GM19395 (cell line): Measurements from ENCODE around the gene PIP4K2C.
"Not testable (repeated sequence)": the region's sequence is repeated elsewhere in the genome, so short reads cannot be mapped to it uniquely, and the experiment has no call there.

Source experiments
- ATAC-seq: cut with Tn5 transposase; IDR thresholded peaks from one replicate; pipeline ENCODE4 v1.9.1; 2021; ENCODE audit warnings: mild to moderate bottlenecking, moderate library complexity; ENCODE audit not compliant: unreplicated experiment

PIP4K2C gene

DNA sequence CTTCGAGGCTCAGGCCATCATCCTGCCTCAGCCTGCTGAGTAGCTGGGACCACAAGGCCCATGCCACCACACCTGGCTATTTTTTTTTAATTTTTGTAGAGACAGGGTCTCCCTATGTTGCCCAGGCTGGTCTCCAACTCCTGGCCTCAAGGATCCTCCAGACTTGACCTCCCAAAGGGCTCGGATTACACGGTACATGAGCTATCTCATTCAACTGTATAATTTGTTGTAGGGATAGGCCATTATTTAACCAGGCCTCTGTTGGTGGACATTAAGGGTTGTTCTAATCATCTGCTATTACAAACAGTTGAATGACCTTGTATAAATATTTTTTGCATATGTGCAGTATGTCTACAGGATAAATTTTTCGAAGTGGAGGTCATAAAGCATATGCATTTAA, 32.1 kb upstream of the PIP4K2C start:
- ATAC-seq: no peak

DNA sequence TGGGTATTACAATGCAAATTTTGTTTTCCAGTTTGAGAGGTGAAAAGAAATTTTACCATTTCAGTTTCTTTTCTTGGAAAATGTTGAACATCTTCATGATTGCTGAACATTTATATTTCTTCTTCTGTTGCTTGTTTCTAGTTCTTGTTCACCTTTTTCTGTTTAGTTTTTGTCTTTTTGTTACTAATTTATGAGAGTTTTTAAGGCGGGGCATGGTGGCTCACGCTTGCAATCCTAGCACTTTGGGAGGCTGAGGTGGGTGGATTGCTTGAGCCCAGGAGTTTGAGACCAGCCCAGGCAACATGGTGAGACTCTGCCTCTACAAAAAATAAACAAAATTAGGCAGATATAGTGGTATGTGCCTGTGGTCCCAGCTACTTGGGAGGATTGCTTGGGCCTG, 30.5 kb upstream of the PIP4K2C start:
- ATAC-seq: no peak

DNA sequence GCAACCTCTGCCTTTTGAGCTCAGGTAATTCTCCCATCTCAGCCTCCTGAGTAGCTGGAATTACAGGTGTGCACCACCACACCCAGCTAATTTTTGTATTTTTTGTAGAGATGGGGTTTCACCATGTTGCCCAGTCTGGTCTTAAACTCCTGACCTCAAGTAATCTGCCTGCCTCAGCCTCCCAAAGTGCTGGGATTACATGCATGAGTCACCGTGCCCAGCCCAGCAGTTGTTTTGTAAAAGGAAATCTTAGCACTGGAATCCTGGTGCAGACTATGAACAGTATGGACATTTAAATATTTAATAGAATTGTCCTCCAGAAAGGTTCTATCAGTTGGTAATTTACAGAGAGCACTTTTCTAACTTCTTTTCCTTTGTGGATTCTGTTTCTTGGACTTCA, 29.9 kb upstream of the PIP4K2C start:
- not testable (repeated sequence) for ATAC-seq

DNA sequence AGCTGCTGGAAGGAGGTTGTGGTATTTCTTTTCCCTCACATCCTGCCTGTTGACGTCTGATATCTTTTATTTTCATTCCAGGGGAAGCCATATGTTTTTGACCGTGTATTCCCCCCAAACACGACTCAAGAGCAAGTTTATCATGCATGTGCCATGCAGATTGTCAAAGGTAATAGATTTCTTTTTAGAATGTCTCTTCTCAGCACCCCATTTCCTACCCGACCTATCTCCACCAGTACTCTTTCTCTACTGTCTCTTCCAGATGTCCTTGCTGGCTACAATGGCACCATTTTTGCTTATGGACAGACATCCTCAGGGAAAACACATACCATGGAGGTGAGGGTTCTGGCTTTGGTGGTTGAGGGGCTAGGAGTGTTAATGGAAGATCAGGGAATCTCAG, 27.6 kb upstream of the PIP4K2C start:
- ATAC-seq: no peak

DNA sequence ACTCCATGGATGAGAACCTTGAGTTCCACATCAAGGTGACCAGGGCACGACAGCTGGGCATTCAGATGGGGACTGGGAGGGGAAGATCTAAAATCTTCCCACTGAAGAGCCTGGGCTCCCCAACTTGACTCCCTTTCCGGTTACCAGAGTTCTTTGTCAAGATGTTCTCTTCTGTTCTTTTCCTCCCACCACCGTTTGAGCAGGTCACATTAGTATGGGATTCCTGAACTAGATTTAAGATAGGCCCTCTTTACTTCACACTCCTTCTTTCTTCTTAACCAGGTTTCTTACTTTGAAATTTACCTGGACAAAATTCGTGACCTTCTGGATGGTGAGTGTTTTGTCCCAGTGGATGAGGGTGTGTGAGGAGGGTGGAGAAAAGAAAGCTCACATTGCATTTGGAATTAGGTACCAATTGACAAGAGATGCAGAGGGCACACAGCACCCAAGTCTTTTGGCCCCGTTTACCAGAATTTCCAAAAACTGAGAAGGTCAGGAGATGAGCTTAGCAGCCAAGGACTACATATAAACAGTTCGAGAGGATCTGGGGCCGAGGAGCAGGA, 26.7 kb upstream of the PIP4K2C start:
- ATAC-seq: no peak

DNA sequence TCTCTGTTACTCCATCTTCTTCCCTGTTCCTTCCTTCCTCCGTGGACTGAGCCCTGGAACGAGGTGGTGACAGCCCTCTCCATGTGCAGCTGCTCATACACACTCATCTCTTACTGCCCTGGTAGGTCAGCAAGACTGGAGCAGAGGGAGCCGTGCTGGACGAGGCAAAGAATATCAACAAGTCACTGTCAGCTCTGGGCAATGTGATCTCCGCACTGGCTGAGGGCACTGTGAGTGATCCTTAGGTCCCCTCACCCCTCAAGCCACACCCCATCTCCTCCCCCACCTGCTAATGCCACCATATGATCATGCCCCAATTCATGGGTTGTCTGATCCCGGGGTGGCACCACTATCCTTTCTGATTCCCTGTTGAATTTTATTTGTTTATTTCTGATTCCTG, 22.2 kb upstream of the PIP4K2C start:
- no peak for ATAC-seq

DNA sequence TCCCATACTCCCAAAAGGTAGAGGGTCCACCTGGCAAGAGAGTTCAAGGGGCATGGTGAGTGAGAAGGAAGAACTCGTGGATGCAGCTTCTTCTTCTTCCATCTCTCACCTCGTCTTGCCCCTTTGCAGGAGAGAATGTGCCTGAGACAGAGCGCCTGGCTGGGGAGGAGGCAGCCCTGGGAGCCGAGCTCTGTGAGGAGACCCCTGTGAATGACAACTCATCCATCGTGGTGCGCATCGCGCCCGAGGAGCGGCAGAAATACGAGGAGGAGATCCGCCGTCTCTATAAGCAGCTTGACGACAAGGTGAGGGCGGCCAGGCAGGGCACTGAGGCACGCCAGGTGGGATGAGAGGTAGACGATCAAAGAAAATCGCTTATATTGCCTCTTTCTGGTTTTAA, 21.1 kb upstream of the PIP4K2C start:
- ATAC-seq: no peak

DNA sequence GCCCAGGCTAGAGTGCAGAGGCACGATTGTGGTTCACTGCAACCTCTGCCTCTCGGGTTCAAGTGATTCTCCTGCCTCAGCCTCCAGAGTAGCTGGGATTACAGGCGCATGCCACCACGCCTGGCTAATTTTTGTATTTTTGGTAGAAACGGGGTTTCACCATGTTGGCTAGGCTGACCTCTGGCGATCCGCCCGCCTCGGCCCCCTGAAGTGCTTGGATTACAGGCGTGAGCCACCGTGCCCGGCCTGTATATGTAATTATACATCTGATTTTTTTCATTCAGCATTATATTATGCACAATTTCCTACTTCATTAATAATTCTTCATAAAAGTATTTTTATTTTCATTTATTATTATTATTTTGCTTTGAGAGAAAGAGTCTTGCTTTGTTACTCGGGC, 20.6 kb upstream of the PIP4K2C start:
- not testable (repeated sequence) for ATAC-seq

DNA sequence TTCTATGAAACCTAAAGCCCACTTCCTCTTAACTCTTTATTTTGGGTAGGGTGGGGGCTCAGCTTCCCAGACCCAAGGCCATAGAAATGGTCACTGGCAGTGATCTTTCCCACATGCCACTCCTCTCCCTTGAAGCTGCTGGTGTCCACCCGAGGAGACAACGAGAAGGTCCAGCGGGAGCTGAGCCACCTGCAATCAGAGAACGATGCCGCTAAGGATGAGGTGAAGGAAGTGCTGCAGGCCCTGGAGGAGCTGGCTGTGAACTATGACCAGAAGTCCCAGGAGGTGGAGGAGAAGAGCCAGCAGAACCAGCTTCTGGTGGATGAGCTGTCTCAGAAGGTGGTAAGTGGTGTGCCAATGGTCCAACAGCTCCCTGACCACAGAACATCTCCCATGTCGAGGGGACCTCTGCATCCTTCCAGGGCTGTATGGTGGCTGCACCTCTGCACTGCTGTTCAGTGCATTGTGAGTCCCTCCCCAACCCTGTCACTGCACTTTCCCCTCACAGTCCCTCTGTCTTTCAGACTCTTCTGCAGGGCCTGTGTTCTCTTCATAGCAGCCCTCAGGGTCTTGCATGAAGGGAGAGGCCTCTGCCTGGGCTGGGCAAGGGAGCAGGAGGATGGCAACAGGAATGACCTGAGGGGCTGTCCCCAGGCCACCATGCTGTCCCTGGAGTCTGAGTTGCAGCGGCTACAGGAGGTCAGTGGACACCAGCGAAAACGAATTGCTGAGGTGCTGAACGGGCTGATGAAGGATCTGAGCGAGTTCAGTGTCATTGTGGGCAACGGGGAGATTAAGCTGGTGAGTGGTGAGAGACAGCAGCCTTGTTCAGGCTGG, 18.8 kb upstream of the PIP4K2C start:
- ATAC-seq: no peak

DNA sequence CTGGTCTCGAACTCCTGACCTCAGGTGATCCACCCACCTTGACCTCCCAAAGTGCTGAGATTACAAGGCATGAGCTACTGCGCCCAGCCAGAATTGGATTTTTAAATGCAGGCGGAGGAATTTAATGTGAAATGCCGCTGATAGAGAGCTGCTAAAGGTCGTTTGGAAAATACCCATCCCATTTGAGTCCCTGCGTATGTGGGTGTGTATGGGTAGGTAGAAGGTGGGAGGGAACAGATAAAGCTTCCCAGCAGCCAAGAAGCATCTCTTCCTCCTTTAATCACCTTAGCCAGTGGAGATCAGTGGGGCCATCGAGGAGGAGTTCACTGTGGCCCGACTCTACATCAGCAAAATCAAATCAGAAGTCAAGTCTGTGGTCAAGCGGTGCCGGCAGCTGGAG, 16.2 kb upstream of the PIP4K2C start:
- ATAC-seq: no peak

DNA sequence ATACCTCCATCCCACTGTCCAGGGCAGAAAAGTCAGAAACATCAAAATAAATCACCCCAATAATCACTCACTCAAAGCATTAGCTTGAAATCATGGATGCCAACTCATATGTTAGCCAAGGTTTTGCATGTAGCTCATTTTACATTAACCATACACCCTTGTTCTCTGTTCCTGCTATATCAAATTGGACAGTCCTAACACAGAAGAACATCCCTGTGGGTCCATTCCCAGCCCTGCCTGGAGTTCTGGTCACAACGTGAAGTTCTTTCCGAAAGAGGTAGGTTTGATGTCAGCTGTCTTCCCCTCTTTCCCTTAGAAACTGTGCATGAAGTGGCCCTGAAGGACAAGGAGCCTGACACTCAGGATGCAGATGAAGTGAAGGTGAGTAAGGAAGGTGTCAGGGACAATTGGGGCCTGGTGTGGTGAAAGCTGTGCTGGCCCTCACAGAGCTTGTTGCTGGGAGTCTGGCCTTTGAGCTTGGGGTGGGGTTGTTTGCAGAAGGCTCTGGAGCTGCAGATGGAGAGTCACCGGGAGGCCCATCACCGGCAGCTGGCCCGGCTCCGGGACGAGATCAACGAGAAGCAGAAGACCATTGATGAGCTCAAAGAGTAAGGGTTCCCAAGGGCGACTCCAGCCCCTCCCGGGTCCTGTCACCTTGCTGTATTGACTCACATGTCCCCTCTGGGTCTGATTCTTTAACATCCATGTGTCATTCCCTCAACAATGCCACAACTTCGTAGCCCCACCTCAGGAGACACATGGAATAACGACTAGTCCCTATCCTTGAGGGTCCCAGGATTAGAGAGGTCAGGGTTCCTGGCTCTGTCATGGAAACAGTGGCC, 15.0 kb upstream of the PIP4K2C start:
- no peak for ATAC-seq

DNA sequence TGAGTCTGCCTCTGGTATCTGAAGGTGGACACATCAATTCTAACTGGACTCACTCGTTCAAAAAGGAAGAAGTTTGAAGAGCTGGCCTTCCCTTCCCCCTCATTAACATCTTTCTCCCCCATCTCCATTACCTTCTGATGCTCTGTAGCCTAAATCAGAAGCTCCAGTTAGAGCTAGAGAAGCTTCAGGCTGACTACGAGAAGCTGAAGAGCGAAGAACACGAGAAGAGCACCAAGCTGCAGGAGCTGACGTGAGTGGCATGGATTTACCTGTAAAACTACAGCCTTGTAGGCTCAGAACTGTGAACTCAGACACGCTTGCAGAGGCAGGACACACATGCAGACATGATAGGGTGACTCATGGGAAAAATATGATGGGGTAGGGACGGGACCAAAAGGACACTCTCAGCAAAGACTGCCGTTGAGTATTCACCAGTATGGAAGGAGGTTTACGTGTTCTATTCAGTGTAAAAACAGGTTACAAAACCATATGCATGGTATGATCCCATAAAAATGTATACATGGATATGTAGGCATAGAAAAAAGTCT, 14.3 kb upstream of the PIP4K2C start:
- ATAC-seq: no peak

DNA sequence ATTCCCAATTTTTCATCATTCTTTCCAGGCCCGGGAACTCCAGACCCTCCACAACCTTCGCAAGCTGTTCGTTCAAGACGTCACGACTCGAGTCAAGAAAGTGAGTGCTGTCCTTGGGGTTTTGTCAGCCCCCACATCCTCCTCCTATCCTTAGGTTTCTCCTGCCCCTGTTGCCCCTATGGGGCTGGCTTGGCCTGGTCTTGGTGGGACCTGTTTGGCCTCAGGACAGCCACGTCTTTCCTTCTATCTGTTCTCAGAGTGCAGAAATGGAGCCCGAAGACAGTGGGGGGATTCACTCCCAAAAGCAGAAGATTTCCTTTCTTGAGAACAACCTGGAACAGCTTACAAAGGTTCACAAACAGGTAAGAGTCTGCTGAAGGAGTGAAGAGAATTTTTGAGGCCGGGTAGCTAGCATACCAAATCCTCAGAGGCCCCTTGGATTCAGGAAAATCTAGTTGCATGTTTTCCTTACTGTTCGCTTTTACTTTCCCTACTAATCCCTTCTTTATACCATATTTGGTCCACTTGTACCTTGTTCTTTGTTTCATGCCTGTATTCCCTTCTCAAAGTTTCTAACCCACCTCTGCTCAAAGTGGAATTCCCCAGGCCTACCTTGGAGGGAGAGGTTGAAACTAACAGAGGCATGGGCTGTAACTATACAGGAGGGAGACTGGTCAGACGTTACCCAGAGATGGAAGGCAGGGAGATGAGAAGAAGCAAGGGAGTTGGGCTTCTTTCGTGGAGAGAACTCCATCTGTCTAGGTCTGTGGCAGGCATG, 12.8 kb upstream of the PIP4K2C start:
- no peak for ATAC-seq

DNA sequence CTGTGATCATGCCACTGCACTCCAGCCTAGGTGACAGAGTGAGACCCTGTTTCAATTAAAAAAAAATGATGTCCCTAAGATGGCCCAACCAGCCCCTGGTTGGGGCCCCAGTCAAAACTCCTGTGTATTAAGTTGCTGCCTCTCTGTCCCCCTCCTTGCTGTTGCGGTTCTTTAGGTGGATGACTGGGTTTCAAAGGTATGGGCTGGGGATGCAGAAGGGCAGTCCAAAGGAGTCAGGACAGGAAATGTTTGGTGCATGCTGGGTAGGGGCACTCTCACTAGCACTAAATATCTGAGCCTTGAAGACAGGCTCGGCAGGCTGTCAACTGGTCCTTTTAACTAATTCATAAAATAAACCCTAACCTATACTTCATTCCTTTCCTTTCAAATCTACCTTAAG, 12.0 kb upstream of the PIP4K2C start:
- ATAC-seq: no peak

DNA sequence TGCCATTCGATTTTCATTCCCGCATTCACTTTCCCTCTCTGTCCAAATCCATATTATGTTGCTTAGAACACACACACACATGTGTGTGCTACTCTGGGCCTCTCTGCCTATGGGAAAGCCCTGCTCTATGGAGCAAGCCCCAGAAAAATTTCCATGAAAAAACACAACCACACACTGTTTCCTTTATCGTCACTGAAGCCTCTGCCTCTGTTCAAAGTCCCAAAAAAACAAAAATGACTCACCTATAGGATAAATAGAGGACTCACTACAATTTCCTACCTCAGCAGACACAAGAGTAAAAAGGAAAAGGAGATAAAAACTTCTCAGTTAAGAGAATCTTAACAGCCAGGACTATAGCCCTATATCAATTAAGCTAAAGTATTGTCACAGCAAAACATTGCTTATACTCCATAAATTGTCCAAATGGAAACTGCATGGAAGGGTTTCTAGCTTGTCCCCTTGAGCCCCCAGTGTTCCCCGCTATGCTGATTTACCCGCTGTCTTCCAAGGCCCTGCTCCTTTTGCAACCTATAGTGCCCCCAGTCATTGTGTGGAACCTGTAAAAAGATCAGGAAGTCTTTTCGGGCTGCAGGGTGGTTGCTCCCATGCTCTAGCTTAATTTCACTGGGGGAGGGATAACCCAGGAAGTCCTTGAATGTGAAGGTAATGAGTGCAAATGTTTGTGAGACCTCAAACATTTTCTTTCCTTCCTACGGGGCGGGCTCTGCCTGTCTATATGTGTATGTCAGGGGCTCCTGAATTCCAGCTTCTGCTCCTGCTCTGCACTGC, 11.1 kb upstream of the PIP4K2C start:
- no peak for ATAC-seq

DNA sequence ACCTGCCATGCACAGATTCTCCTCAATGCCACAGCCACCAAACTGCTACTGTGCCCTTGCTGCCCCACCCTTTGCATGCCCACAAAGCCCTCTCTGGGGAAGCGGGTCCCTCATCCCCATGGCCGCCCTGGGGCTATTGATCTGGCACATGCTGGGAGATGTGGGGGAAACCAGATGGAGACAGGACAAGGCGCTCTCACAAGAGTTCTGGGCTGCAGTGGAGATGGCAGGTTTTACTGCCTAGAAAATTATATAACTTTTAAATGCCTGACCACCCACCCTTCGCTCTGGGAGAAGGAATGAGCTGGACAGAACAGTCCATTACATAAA, 10.6 kb upstream of the PIP4K2C start:
- no peak for ATAC-seq

DNA sequence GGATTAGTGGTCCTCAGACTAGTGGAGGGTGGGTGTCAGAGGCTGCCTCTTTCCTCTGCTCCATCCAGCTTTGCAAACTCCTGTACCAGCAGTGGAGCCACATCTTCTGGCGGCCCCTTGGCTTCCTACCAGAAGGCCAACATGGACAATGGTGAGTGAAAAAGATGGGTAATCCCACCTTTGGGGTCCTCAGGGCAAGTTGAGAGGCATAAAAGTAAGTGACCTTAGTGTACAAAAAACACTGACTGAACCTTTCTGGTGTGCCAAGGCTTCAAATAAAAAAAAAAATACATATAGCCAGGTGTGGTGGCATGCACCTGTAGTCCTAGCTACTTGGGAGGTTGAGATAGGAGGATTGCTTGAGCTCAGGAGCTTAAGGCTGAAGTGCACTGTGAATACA, 9.2 kb upstream of the PIP4K2C start:
- no peak for ATAC-seq

DNA sequence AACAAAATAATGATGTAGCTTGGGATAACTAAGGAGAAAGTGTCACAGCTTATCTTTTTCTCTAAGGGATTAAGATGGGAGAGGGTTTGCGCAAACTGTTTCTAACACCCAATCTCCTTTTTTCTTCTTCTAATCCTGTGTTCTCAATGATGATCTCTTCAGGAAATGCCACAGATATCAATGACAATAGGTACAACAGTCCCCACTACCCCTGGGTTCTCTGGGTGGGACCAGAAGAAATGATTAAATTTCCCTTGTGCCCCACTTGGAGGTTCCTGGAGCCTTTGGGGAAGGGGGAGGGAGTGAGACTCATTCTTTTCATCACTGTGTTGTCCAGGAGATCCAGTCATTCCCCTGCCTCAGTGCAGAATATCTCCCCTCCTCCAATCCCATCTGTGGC, 8.6 kb upstream of the PIP4K2C start:
- no peak for ATAC-seq

DNA sequence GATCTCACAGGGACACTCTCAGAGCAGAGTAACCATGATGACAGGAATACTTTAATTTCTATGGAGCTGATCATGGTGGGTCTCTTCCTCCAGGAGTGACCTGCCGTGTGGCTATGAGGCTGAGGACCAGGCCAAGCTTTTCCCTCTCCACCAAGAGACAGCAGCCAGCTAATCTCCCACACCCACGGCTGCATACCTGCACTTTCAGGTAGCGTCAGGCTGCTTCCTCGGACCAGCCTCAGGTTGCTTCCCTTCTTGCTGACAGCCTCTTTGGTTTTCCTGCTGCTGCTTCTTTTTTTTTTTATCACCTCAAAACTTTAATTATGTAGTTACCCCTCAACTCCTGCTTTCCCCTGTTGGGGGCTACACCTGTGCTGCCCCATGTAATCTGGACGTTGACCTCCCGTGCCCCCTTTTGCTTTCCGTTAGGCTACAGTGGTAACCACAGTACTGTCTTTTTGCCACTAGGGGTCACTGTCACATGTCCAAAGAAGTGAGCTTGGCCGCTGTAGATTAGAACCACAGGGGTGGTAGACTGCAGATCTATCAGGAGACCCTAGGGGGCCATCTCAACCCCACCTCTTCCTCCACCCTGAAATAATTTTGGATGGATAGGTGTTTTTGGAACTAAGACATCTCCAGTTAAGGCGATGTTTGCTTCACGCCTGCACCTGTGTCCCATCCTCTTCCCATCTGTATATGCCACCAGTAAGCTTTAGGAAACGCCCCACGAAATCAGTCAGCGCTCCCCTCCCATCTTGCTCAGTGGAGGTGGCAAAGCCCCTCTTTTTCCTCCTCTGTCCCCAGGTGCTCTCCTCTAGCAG, 7.8 kb upstream of the PIP4K2C start:
- peak; percentile 98 for ATAC-seq
